Measurements from ENCODE around the gene ALG9.

ALG9 gene

DNA sequence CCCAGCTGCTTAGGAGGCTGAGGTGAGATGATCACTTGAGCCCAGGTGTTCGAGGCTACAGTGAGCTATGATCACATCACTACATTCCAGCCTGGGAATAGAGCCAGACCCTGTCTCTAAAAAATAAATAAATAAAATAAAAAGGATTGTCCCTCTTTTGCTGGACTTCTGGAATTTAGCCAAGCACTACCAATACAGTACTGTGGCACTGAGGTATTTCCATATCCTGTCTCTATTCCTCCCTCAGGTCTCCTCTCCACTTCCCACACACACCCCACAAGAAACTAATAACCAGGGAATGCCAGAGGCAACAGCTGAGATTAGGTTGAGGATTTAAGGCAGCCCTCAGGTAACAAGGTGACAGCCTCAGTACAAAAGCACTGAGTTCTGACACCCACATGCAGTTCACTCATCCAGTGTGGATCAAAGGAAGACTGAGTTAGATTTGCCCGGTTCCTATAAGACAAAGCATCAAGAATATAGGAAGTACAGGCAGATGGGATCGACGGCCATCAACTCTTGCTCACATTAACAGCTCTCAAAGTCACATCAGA lies 100.7 kb downstream of the ALG9 start:
- H3K9me3 ChIP-seq: no peaks in the 10 kb centered on the region
- no peak for DNase-seq
- TF ChIP-seq, protein P1, sequence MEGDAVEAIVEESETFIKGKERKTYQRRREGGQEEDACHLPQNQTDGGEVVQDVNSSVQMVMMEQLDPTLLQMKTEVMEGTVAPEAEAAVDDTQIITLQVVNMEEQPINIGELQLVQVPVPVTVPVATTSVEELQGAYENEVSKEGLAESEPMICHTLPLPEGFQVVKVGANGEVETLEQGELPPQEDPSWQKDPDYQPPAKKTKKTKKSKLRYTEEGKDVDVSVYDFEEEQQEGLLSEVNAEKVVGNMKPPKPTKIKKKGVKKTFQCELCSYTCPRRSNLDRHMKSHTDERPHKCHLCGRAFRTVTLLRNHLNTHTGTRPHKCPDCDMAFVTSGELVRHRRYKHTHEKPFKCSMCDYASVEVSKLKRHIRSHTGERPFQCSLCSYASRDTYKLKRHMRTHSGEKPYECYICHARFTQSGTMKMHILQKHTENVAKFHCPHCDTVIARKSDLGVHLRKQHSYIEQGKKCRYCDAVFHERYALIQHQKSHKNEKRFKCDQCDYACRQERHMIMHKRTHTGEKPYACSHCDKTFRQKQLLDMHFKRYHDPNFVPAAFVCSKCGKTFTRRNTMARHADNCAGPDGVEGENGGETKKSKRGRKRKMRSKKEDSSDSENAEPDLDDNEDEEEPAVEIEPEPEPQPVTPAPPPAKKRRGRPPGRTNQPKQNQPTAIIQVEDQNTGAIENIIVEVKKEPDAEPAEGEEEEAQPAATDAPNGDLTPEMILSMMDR (IDR thresholded peaks at IDR 0.05): no peak
- H3K4me1 ChIP-seq: peaks cover 0 to 23% (median 5%) of the 10 kb centered on the region in 4 donors
- no peaks in the 10 kb centered on the region for H3K27me3 ChIP-seq
- no peak overlapping the region for H3K4me3 ChIP-seq
- H3K27ac ChIP-seq: no peak overlapping the region
- intact Hi-C loops (cut with DNase I; ENCODE audit: low total_unique reads): no loop called here
- H3K36me3 ChIP-seq: no peaks in the 10 kb centered on the region

DNA sequence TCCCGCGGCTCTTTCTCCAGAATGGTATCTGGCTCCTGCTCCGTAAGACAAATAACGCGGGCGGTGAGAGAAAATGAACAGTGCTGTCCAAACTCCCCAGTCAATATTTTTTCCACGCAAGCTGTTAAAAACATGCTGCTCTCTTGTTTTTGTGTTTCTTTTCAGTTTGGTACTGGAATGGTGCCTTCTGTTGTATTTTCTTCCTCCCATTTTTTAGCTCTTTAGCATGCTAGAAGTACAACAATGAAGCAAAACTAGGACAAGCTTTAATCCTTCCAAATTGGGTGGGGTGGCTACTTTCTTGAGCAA lies 104.6 kb downstream of the ALG9 start:
- TF ChIP-seq, protein P1 (IDR thresholded peaks at IDR 0.05): no peak
- no peak for DNase-seq

DNA sequence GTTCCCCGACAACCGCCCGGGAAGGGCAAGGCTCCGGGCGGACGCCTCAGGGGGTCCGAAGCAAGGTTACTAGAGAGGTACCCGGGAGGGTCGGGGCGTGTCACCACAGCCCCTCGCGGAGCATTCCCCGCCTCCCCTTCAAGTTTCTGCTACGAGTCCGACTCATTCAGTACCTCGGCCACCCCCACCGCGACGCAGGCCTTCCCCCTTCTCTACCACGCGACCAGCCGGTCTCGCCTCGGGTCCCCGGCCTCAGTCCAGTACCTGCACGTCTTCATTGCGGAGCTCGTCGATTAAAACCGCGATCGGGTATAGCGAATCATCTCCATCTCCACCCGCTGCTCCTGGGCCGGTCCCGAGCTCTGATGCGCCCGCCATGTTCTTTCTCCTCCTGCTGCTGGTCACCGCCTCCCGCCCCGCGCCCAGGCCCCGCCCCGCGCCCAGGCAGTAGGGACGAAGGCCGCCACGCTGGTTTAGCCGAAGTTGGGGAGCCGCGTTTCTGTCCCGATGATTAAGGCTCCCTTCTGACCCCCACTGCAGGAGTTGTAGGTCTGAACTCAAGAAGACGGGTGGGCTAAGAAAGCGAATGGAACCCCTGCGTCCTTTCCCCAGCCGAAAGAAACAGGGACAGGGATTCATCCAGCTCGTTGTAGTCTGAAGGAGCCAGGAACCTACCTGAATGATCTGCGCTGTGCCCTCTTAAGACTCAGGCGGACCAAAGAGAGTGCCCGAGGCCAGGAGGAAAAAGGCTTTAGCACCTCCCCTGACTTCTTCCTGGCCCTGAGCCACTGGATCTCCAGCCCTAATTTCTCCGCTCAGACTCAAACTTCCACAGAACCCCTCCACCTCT lies 105.2 kb downstream of the ALG9 start, which contains the start of gene PPP2R1B:
PPP2R1B (minus strand) TSS at position 406 of the 850 bp plus-strand sequence; CDS start at position 378, 28 bp downstream.
- Histone ChIP-seq H3K4me1 (peaks cover 0 to 42% (median 13%) of the 10 kb centered on the region in 4 donors), H3K27ac (peak within 1 kb of the TSS; percentile 78 to 96), H3K36me3 (peaks cover 0 to 32% (median 0%) of the 10 kb centered on the region in 3 donors), H3K4me3 (peak within 1 kb of the TSS; percentile 81 to 84), H3K27me3 (no peaks in the 10 kb centered on the region), H3K9me3 (no peaks in the 10 kb centered on the region)
- TF ChIP-seq, protein P1 (IDR thresholded peaks at IDR 0.05): no peak
- intact Hi-C loops (cut with DNase I; ENCODE audit: low total_unique reads): no loop called here
- peak; percentile 69 to 83 for DNase-seq

More for the DNA sequence above, 104.6 kb downstream of the ALG9 start:
- intact Hi-C loops (cut with DNase I; ENCODE audit: low total_unique reads): no loop called here
- H3K27me3 ChIP-seq: no peaks in the 10 kb centered on the region
- peaks cover 0 to 41% (median 13%) of the 10 kb centered on the region in 4 donors for H3K4me1 ChIP-seq
- H3K27ac ChIP-seq: peak overlapping the region; percentile 78 to 96
- peak overlapping the region; percentile 81 to 84 for H3K4me3 ChIP-seq
- H3K36me3 ChIP-seq: peaks cover 0 to 26% (median 0%) of the 10 kb centered on the region in 3 donors
- no peaks in the 10 kb centered on the region for H3K9me3 ChIP-seq

DNA sequence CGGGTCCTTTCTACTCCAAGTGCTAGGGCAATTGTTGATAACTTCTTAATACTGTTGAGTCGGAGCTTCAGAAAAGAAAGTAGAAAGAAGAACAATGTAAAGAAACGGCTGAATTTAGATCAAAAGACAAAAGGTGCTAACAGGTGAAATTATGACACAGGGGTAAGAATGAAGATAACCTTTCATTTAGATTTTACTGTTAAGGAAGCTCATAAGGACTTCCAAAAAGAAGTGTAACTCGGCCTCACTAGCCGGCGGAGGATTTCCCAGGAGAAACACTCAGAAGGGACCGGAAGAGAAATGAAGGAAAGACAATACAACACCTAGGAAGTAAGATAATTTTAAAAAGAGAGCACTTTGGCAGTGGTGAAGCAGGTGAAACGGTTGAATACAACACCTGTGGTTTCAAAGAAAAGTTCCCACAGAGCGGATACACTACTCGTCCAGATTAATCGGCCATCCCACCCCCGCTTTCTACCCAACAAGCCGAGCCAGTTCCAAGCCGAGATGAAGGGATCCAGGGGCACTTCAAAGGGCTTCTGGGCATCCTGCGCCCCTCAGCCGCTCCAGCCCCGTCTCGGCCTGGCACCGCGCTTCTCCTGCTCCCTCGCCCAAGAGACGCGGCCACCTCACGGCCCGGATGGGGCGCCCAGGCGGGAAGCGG lies 105.9 kb downstream of the ALG9 start:
- TF ChIP-seq, protein P1 (IDR thresholded peaks at IDR 0.05): no peak
- Histone ChIP-seq H3K27me3 (no peaks in the 10 kb centered on the region), H3K9me3 (no peaks in the 10 kb centered on the region), H3K27ac (peak overlapping the region; percentile 78 to 96), H3K36me3 (peaks cover 5 to 39% (median 6%) of the 10 kb centered on the region in 3 donors), H3K4me3 (peak overlapping the region; percentile 81 to 84), H3K4me1 (peaks cover 0 to 42% (median 13%) of the 10 kb centered on the region in 4 donors)
- DNase-seq: peak in 1 of 2 donors; percentile 21
- intact Hi-C loops (cut with DNase I; ENCODE audit: low total_unique reads): no loop called here

DNA sequence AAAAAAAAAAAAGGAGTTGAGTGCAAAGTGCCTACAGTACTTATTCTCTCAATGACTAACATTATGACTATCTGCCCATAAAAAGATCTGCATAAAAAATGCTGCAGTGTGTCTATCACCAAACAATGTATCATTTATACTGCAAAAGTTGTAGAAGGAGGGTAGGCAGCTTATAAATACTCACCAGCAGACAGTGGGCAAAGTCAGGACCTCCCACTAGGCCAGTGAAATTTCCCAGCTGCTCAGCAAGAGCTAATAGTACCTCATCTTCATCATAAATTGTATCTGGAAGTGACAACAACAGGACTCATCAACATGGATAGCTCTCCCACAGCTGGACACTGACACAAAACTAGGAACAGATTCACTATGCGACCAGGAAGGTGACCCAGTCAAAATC lies 106.8 kb downstream of the ALG9 start:
- intact Hi-C loops (cut with DNase I; ENCODE audit: low total_unique reads): no loop called here
- H3K4me1 ChIP-seq: peaks cover 0 to 42% (median 13%) of the 10 kb centered on the region in 4 donors
- peaks cover 10 to 48% (median 13%) of the 10 kb centered on the region in 3 donors for H3K36me3 ChIP-seq
- H3K27ac ChIP-seq: no peak overlapping the region
- TF ChIP-seq, protein P1 (IDR thresholded peaks at IDR 0.05): no peak
- DNase-seq: no peak
- H3K9me3 ChIP-seq: no peaks in the 10 kb centered on the region
- H3K27me3 ChIP-seq: no peaks in the 10 kb centered on the region
- peak overlapping the region; percentile 81 to 84 for H3K4me3 ChIP-seq

All from tibial artery (tissue), 4 donors.